CD14-positive monocyte (primary cell): ENCODE data around the gene CTSE. TPM values are rescaled to one million over a fixed set of nuclear protein-coding genes. Genes with fewer than 3 reads are reported as not detected.
A peak's percentile ranks its signal among the peaks of the same experiment; 100 is the strongest.
"Not testable (repeated sequence)": the region's sequence is repeated elsewhere in the genome, so short reads cannot be mapped to it uniquely, and the experiment has no call there.

Experiments used
- DNase-seq, 3 donors: peaks; one replicate each; pipeline ENCODE4 v3.0.0-alpha.2; 2011 to 2022
- H2AFZ ChIP-seq: 2 replicates; pipeline ENCODE4 v1.6.0; 2012; ENCODE audit warnings: mild to moderate bottlenecking, low read depth, low read length, inconsistent platforms; ENCODE audit not compliant: insufficient read depth, poor library complexity, severe bottlenecking
- H3K27ac ChIP-seq, 2 donors: 1 replicate in 1 of 2; 2 replicates in 1 of 2; pipeline ENCODE4 v1.5.1; 2012 to 2013; ENCODE audit warnings: low read length in 2 of 2, control low read depth in 1 of 2, inconsistent platforms in 1 of 2, low read depth in 1 of 2, mild to moderate bottlenecking in 1 of 2
- H3K27me3 ChIP-seq, 2 donors: one replicate each; pipeline versions ENCODE4 v1.6.0 to v1.6.1; 2011 to 2013; ENCODE audit warnings: low read length in 2 of 2; ENCODE audit not compliant: control insufficient read depth in 2 of 2, insufficient read depth in 2 of 2
- H3K36me3 ChIP-seq, 2 donors: replicated peaks in 1 of 2; 1 replicate in 1 of 2; 2 replicates in 1 of 2; pipeline versions ENCODE4 v1.5.1 to v1.6.1; 2012 to 2013; ENCODE audit warnings: low read length in 2 of 2, control low read depth in 1 of 2, inconsistent platforms in 1 of 2, mild to moderate bottlenecking in 1 of 2; ENCODE audit not compliant: insufficient read depth in 2 of 2, control insufficient read depth in 1 of 2
- H3K4me1 ChIP-seq, 2 donors: 1 replicate in 1 of 2; 2 replicates in 1 of 2; pipeline versions ENCODE4 v1.5.1 to v1.6.1; 2012 to 2013; ENCODE audit warnings: low read length in 2 of 2, control low read depth in 1 of 2, inconsistent platforms in 1 of 2, mild to moderate bottlenecking in 1 of 2, moderate library complexity in 1 of 2; ENCODE audit not compliant: insufficient read depth in 2 of 2, control insufficient read depth in 1 of 2
- H3K4me2 ChIP-seq: replicated peaks from 2 replicates; pipeline ENCODE3; 2012; ENCODE audit warnings: low read length, moderate library complexity, mild to moderate bottlenecking; ENCODE audit not compliant: poor library complexity, severe bottlenecking; ENCODE audit errors: extremely low read depth
- H3K4me3 ChIP-seq, 3 experiments: fragments of 200-600 bp in 1 of 3; sonication (generic) in 1 of 3; replicated peaks in 1 of 3; 1 replicate in 2 of 3; 2 replicates in 1 of 3; pipeline ENCODE4 v1.5.1; 2011 to 2013; ENCODE audit warnings: low read length in 3 of 3, mild to moderate bottlenecking in 3 of 3, control low read depth in 2 of 3, low read depth in 2 of 3, inconsistent platforms in 1 of 3, moderate library complexity in 1 of 3
- H3K79me2 ChIP-seq: 2 replicates; pipeline ENCODE4 v1.6.0; 2012; ENCODE audit warnings: mild to moderate bottlenecking, control low read depth, inconsistent platforms, low read length, moderate library complexity; ENCODE audit not compliant: insufficient read depth
- H3K9ac ChIP-seq: 2 replicates; pipeline ENCODE4 v1.6.0; 2017; ENCODE audit warnings: low read length, mild to moderate bottlenecking; ENCODE audit not compliant: insufficient read depth, poor library complexity, severe bottlenecking
- H3K9me3 ChIP-seq, 2 donors: replicated peaks in 1 of 2; 1 replicate in 1 of 2; 2 replicates in 1 of 2; pipeline versions ENCODE4 v1.5.1 to v1.6.1; 2012 to 2013; ENCODE audit warnings: low read length in 2 of 2, control low read depth in 1 of 2; ENCODE audit not compliant: control insufficient read depth in 1 of 2, insufficient read depth in 1 of 2
- H4K20me1 ChIP-seq: 2 replicates; pipeline ENCODE4 v1.6.0; 2012; ENCODE audit warnings: mild to moderate bottlenecking, low read length, control low read depth, moderate library complexity; ENCODE audit not compliant: insufficient read depth
- H3K27ac Mint-ChIP-seq, 7 donors: one replicate each; pipeline ENCODE4 v1.8.0; 2020; ENCODE audit warnings: mild to moderate bottlenecking in 7 of 7, mixed read lengths in 7 of 7, moderate library complexity in 6 of 7, inconsistent platforms in 2 of 7
- H3K27me3 Mint-ChIP-seq, 3 donors: one replicate each; pipeline ENCODE4 v1.8.0; 2021 to 2022; ENCODE audit warnings: low read depth in 3 of 3, mild to moderate bottlenecking in 3 of 3, mixed read lengths in 3 of 3, moderate library complexity in 3 of 3, inconsistent platforms in 1 of 3
- H3K36me3 Mint-ChIP-seq, 2 donors: one replicate each; pipeline ENCODE4 v1.8.0; 2020; ENCODE audit warnings: mixed read lengths in 2 of 2, inconsistent platforms in 1 of 2, mild to moderate bottlenecking in 1 of 2
- H3K4me1 Mint-ChIP-seq: one replicate; pipeline ENCODE4 v1.8.0; 2020; ENCODE audit warnings: mild to moderate bottlenecking, mixed read lengths
- H3K4me3 Mint-ChIP-seq, 2 donors: one replicate each; pipeline ENCODE4 v1.8.0; 2020; ENCODE audit warnings: mild to moderate bottlenecking in 2 of 2, mixed read lengths in 2 of 2, moderate library complexity in 1 of 2
- H3K9me3 Mint-ChIP-seq, 7 donors: one replicate each; pipeline ENCODE4 v1.8.0; 2020 to 2022; ENCODE audit warnings: mixed read lengths in 7 of 7, mild to moderate bottlenecking in 6 of 7, moderate library complexity in 6 of 7, inconsistent platforms in 2 of 7
- WGBS: methylation state at CpG from one replicate; pipeline ENCODE4 v1.1.5; 2013; ENCODE audit warnings: missing lambda C conversion rate; ENCODE audit not compliant: insufficient coverage; 5-methylcytosine and 5-hydroxymethylcytosine counted together
- intact Hi-C, 2 donors: fragments of 100-400 bp; cut with micrococcal nuclease; formaldehyde crosslinking; loops; one replicate each; pipeline versions ENCODE4 v1.15.0 to v1.15.1; 2023
- polyA plus RNA-seq, 3 donors: library from polyadenylated mRNA; depleted of rRNA in 1 of 3; unstranded in 2 of 3; stranded (reverse) in 1 of 3; fragments of 300-500 nt in 2 of 3; fragments of >200 nt in 1 of 3; fragmentation: Illumina TruSeq in 2 of 3; gene quantifications; 1 replicate in 2 of 3; 2 replicates in 1 of 3; pipeline ENCODE4 v1.2.3, GENCODE V29; 2012 to 2021
- TF ChIP-seq, protein P1 (sequence below): fragments of 200-600 bp; IDR thresholded peaks from one replicate; pipeline ENCODE4 v1.8.0; 2022; ENCODE audit warnings: antibody characterized with exemption, mild to moderate bottlenecking

CTSE gene
- polyA plus RNA-seq, 3 donors, result not detected

- H3K4me3 ChIP-seq, H3K27ac ChIP-seq, H3K27me3 ChIP-seq, H3K36me3 Mint-ChIP-seq, H3K9ac ChIP-seq, DNase-seq, H3K4me3 Mint-ChIP-seq, H4K20me1 ChIP-seq, H3K4me2 ChIP-seq, H3K36me3 ChIP-seq, H3K27ac Mint-ChIP-seq, H3K27me3 Mint-ChIP-seq, H3K9me3 Mint-ChIP-seq, H3K79me2 ChIP-seq, H2AFZ ChIP-seq, intact Hi-C loops, H3K9me3 ChIP-seq: not testable (repeated sequence)
- H3K4me1 ChIP-seq, result peaks cover 36 to 45% of the 10 kb centered on the region in 2 donors
- no CpG with 5 or more reads among the region's 35 CpGs for WGBS
- peaks cover 47% of the 10 kb centered on the region for H3K4me1 Mint-ChIP-seq
These were observed 40.3 kb upstream of the CTSE start for GRCh38 chr1:206064001-206064400.

DNA sequence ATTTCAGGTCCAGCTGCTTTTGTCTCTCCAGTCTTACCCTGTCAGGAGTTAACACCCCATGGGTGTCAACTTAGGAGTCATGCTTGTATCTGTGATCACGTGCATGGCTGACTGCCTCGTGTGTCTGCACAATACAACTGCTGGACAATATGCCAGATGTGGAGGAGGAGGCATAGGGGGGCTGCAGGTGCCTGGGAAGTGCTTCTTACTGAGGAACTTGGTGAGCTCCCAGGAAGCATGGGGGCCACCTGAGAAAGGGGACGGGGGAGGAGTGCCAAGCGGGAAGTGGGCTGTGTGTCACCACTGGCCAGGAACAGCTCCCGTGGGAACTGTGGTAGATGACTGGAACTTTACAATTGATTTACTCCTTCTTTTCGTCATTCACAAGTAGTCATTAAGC lies 38.8 kb upstream of the CTSE start:
- peaks cover 26 to 31% of the 10 kb centered on the region in 2 donors for H3K4me1 ChIP-seq
- H2AFZ ChIP-seq, result no peak overlapping the region
- H3K9me3 Mint-ChIP-seq, result peaks cover 0 to 4% (median 0%) of the 10 kb centered on the region in 7 donors
- H4K20me1 ChIP-seq, result no peaks in the 10 kb centered on the region
- TF ChIP-seq, protein P1, sequence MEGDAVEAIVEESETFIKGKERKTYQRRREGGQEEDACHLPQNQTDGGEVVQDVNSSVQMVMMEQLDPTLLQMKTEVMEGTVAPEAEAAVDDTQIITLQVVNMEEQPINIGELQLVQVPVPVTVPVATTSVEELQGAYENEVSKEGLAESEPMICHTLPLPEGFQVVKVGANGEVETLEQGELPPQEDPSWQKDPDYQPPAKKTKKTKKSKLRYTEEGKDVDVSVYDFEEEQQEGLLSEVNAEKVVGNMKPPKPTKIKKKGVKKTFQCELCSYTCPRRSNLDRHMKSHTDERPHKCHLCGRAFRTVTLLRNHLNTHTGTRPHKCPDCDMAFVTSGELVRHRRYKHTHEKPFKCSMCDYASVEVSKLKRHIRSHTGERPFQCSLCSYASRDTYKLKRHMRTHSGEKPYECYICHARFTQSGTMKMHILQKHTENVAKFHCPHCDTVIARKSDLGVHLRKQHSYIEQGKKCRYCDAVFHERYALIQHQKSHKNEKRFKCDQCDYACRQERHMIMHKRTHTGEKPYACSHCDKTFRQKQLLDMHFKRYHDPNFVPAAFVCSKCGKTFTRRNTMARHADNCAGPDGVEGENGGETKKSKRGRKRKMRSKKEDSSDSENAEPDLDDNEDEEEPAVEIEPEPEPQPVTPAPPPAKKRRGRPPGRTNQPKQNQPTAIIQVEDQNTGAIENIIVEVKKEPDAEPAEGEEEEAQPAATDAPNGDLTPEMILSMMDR, result no peak
- 93% methylated on average over 3 of the region's 6 CpGs for WGBS
- no peak for DNase-seq
- no peaks in the 10 kb centered on the region for H3K36me3 Mint-ChIP-seq
- no peak overlapping the region for H3K27ac ChIP-seq
- no peaks in the 10 kb centered on the region for H3K27me3 ChIP-seq
- H3K4me3 Mint-ChIP-seq, result no peak overlapping the region
- H3K79me2 ChIP-seq, result no peaks in the 10 kb centered on the region
- H3K9me3 ChIP-seq, result no peaks in the 10 kb centered on the region
- no peak overlapping the region for H3K4me2 ChIP-seq
- peak overlapping the region in 1 of 7 donors; percentile 27 for H3K27ac Mint-ChIP-seq
- H3K4me1 Mint-ChIP-seq, result peaks cover 33% of the 10 kb centered on the region
- no peak overlapping the region for H3K4me3 ChIP-seq
- no peaks in the 10 kb centered on the region for H3K36me3 ChIP-seq
- H3K9ac ChIP-seq, result no peak overlapping the region
- intact Hi-C loops, result no loop called here
- peaks cover 0 to 3% (median 2%) of the 10 kb centered on the region in 3 donors for H3K27me3 Mint-ChIP-seq
